Measurements from ENCODE around the gene LRBA. TPM values are rescaled to one million over a fixed set of nuclear protein-coding genes. Genes with fewer than 3 reads are reported as not detected.
"Not testable (repeated sequence)": the region's sequence is repeated elsewhere in the genome, so short reads cannot be mapped to it uniquely, and the experiment has no call there.

The LRBA gene
- total RNA-seq = 10 to 100 TPM; 50.1 to 59.9 TPM

- peaks cover 27% of the 10 kb centered on the region for H3K4me1 ChIP-seq
- peak; percentile 81 for ATAC-seq
- no peaks in the 10 kb centered on the region for H3K36me3 ChIP-seq (replicated peaks in 1 of 2; ENCODE audit: insufficient read depth in 1 of 2, low read depth in 2 of 2)
- peak within 1 kb of the TSS; percentile 70 to 84 for H3K4me3 ChIP-seq
- TF ChIP-seq POLR2A (IDR thresholded peaks at IDR 0.05) (no peak), CTCF (IDR thresholded peaks at IDR 0.05) (no peak)
- DNase-seq = peak; percentile 88 to 93 (median 90)
- no peaks in the 10 kb centered on the region for H3K27me3 ChIP-seq
- 0% methylated on average over 31 to 37 of the region's 37 CpGs for WGBS, 2 donors
- H3K9me3 ChIP-seq = no peaks in the 10 kb centered on the region
- intact Hi-C loops (cut with DNase I) = no loop called here
- H3K27ac ChIP-seq = peak within 1 kb of the TSS; percentile 96 to 99 (median 98)
Measured at GRCh38 chr4:151014521-151015458, at the start of gene LRBA. Gene LRBA, minus strand, starts transcription at chr4:151015284. Its CDS starts 642 bp downstream, at chr4:151014642.

- H3K36me3 ChIP-seq (replicated peaks in 1 of 2; ENCODE audit: insufficient read depth in 1 of 2, low read depth in 2 of 2); H3K4me3 ChIP-seq; ATAC-seq; H3K27ac ChIP-seq; H3K9me3 ChIP-seq; intact Hi-C loops (cut with DNase I); DNase-seq; H3K27me3 ChIP-seq; H3K4me1 ChIP-seq: not testable (repeated sequence)
- WGBS, 2 donors = 87 to 88% methylated on average over 3 of the region's 3 CpGs
Measured at GRCh38 chr4:151063143-151063542, 48.1 kb upstream of the LRBA start.

GRCh38 chr4:151055539-151055938 is 40.5 kb upstream of the LRBA start:
- Histone ChIP-seq H3K36me3 (replicated peaks in 1 of 2; ENCODE audit: insufficient read depth in 1 of 2, low read depth in 2 of 2) (no peaks in the 10 kb centered on the region), H3K27me3 (no peaks in the 10 kb centered on the region), H3K27ac (no peak overlapping the region), H3K9me3 (no peaks in the 10 kb centered on the region), H3K4me3 (no peak overlapping the region), H3K4me1 (no peaks in the 10 kb centered on the region)
- ATAC-seq = no peak
- no peak for TF ChIP-seq CTCF (IDR thresholded peaks at IDR 0.05)
- DNase-seq = no peak
- intact Hi-C loops (cut with DNase I) = no loop called here
- WGBS, 2 donors = 20 to 38% methylated on average over 1 of the region's 1 CpG

GRCh38 chr4:151052785-151053184 is 37.7 kb upstream of the LRBA start:
- H3K4me3 ChIP-seq = no peak overlapping the region
- WGBS, 2 donors = 67 to 75% methylated on average over 3 of the region's 3 CpGs
- H3K4me1 ChIP-seq = no peaks in the 10 kb centered on the region
- ATAC-seq (no peak), DNase-seq (no peak)
- no peaks in the 10 kb centered on the region for H3K9me3 ChIP-seq
- H3K27ac ChIP-seq = no peak overlapping the region
- H3K36me3 ChIP-seq (replicated peaks in 1 of 2; ENCODE audit: insufficient read depth in 1 of 2, low read depth in 2 of 2) = no peaks in the 10 kb centered on the region
- TF ChIP-seq CTCF (IDR thresholded peaks at IDR 0.05) = no peak
- TF ChIP-seq POLR2A (IDR thresholded peaks at IDR 0.05) = no peak
- intact Hi-C loops (cut with DNase I) = no loop called here
- H3K27me3 ChIP-seq = no peaks in the 10 kb centered on the region

GRCh38 chr4:151049430-151049884 is 34.4 kb upstream of the LRBA start:
- no peak for DNase-seq
- intact Hi-C loops (cut with DNase I) = no loop called here

More at GRCh38 chr4:151049430-151049884, 34.4 kb upstream of the LRBA start:
- H3K4me3 ChIP-seq = no peak overlapping the region
- no peaks in the 10 kb centered on the region for H3K27me3 ChIP-seq
- WGBS, 2 donors = 88 to 89% methylated on average over 10 to 13 of the region's 13 CpGs
- H3K9me3 ChIP-seq = no peaks in the 10 kb centered on the region
- no peaks in the 10 kb centered on the region for H3K4me1 ChIP-seq
- H3K36me3 ChIP-seq (replicated peaks in 1 of 2; ENCODE audit: insufficient read depth in 1 of 2, low read depth in 2 of 2) = no peaks in the 10 kb centered on the region
- ATAC-seq = no peak
- no peak for TF ChIP-seq POLR2A (IDR thresholded peaks at IDR 0.05)
- TF ChIP-seq CTCF (IDR thresholded peaks at IDR 0.05) = no peak
- H3K27ac ChIP-seq = no peak overlapping the region

All from body of pancreas (tissue), 4 donors.